Measurements from ENCODE around the gene CCDC188.

GRCh38 chr22:20107951-20108756 lies 42.7 kb downstream of the CCDC188 start:
- TF ChIP-seq MAZ (IDR thresholded peaks at IDR 0.05; ENCODE audit: borderline replicate concordance, low read depth, low read length), result no peak
- no peak for TF ChIP-seq CTCF (conservative IDR thresholded peaks at IDR 0.05; ENCODE audit: low read depth, low read length)
- TF ChIP-seq, protein P1, sequence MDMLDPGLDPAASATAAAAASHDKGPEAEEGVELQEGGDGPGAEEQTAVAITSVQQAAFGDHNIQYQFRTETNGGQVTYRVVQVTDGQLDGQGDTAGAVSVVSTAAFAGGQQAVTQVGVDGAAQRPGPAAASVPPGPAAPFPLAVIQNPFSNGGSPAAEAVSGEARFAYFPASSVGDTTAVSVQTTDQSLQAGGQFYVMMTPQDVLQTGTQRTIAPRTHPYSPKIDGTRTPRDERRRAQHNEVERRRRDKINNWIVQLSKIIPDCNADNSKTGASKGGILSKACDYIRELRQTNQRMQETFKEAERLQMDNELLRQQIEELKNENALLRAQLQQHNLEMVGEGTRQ (IDR thresholded peaks at IDR 0.05; ENCODE audit: low read depth, low read length), result no peak
- TF ChIP-seq RAD21 (IDR thresholded peaks at IDR 0.05; ENCODE audit: low read length), result no peak
- TF ChIP-seq POLR2A (IDR thresholded peaks at IDR 0.05; ENCODE audit: low read depth, low read length), result no peak
- no peak for TF ChIP-seq CEBPB (IDR thresholded peaks at IDR 0.05; ENCODE audit: low read depth, low read length)
- no peak for TF ChIP-seq RFX5 (IDR thresholded peaks at IDR 0.05; ENCODE audit: low read depth, low read length)
- TF ChIP-seq SMC3 (IDR thresholded peaks at IDR 0.05; ENCODE audit: low read depth, low read length), result no peak
- TF ChIP-seq NFE2L2 (IDR thresholded peaks at IDR 0.05; ENCODE audit: low read depth, low read length), result no peak
- no peak for TF ChIP-seq RCOR1 (IDR thresholded peaks at IDR 0.05; ENCODE audit: insufficient replicate concordance, low read length)
- TF ChIP-seq FOS (IDR thresholded peaks at IDR 0.05; ENCODE audit: low read depth, low read length), result no peak
- no peak for TF ChIP-seq MAFK (IDR thresholded peaks at IDR 0.05; ENCODE audit: low read depth, low read length)
- TF ChIP-seq BHLHE40 (IDR thresholded peaks at IDR 0.05; ENCODE audit: low read depth, low read length), result no peak
